DMS53 treated with DMSO at 0.1 percent for 48 hours (cell line): ENCODE measurements around the gene NOTUM.
"Not testable (repeated sequence)": the region's sequence is repeated elsewhere in the genome, so short reads cannot be mapped to it uniquely, and the experiment has no call there.

Experiments used
- DNase-seq: peaks from one replicate; lab custom pipeline; 2025; ENCODE audit not compliant: unreplicated experiment; lab: John Stamatoyannopoulos, UW

The NOTUM gene

DNA sequence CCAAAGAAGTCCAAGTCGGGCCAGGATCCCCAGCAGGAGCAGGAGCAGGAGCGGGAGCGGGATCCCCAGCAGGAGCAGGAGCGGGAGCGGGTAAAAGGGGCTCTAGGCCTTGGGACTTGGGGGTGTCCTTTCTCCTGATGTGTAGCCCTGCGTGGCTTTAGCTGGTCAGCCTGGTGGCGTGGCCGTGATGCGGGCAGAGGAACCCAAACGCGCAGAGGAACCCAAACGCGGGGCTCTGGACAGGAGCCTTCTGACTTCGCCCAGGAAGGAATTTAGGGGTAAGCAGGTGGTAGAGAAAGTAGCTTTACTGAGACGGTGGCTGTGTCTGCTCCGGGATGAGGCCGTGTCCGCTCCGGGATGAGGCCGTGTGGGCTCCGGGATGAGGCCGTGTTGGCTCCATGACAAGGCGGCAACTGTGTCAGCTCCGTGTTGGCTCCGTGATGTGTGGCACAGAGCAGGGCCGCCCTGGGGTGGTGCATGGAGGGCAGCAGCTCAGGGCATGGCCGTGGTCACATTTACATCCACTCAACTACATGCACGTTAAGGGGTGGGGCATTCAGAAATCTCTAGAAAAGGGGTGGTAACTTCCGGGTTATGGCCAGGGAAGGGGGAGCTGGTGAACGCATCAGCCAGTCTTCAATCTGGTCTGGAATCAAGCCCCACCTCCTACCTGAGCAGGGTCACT lies 35.9 kb upstream of the NOTUM start:
- DNase-seq: no peak

DNA sequence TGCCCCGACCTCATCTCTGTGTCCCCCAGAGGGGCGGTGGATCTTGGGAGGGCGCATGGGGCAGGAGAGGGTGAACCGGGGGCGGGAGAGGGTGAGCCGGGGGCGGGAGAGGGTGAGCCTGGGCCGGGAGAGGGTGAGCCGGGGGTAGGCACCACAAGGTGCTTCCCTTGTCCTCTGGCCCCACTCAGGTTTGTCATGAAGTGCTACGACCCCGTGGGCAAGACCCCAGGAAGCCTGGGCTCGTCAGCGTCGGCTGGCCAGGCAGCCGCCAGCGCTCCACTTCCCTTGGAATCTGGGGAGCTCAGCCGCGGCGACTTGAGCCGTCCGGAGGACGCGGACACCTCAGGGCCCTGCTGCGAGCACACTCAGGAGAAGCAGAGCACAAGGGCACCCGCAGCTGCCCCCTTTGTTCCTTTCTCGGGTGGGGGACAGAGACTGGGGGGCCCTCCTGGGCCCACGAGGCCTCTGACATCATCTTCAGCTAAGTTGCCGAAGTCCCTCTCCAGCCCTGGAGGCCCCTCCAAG lies 35.3 kb upstream of the NOTUM start:
- no peak for DNase-seq

DNA sequence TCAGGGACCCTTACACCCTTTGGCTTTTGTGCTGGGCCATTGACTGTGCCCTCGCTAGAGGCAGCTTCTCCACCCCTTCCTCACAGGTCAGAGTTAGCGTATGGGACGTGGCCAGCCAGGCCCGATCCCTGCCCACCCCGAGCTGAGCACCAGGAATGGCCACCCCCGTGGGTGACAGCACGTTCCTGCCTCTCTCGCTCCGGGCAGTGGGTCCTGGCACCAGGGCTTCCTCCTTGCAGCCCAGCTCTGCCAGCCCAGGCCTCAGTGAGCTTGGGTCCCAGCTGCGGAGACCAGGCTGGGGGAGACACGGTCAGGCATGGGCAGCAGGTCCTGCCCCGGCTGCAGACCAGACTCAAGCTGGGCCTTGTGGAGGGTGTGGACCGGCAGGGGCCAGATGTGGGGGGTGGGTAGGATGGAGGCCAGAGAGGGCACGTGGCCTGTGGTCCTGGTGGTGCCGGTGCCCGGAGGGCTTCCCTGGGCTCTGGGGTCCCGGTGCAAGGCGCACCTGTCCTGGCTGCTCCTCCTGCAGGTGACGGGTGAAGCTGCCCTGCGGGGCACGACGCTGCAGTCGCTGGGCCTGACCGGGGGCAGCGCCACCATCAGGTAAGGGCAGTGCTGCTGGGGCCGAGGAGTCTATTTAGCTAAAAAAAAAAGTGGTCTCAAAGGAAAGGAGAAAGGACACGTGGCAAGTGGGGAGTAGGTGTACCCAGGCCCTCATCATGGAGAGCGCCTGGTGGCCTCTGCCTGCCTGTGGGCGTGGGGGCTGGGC lies 34.7 kb upstream of the NOTUM start:
- DNase-seq: no peak

DNA sequence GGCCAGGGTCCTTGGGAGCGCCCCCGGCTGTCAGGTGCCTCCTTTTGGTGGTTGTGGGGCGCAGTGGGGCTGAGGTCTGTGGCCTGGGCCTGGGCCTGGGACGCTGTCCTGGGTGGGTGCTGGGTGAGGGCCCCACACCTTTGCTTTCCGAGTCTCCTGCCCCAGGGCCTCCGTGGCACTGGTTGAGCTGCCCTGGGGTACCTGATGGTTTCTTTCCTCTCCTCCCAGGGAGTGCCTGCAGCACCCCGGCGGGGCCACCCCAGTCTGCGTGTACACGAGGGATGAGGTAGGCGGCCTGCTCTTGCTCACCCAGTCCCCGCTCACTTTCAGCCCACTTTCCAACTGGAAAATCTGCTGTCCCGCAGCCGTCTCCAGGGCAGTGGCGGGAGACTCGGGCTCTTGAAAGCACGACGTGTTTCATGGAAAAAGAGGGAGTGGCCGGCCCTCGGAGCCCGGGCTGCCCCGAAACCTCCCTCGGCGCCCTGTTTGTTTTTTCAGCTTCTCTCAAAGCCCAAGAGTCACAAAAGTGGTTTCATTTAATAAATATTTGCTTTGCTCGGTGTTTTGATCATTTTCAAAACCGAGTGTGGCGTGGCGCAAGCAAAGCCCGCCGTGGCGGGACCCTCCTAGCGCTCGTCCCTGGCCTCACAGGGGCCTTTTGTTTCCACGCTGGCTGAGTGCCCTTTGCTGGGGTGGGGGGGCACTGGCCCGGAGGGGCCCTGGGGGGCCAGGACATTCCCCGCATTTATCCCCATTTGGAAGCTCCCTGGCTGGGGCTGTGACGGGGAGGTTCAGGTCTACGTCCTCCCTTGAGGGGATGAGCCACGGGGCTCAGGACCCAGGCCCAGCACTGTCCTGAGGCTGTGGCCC lies 33.8 kb upstream of the NOTUM start:
- peak; percentile 22 for DNase-seq

DNA sequence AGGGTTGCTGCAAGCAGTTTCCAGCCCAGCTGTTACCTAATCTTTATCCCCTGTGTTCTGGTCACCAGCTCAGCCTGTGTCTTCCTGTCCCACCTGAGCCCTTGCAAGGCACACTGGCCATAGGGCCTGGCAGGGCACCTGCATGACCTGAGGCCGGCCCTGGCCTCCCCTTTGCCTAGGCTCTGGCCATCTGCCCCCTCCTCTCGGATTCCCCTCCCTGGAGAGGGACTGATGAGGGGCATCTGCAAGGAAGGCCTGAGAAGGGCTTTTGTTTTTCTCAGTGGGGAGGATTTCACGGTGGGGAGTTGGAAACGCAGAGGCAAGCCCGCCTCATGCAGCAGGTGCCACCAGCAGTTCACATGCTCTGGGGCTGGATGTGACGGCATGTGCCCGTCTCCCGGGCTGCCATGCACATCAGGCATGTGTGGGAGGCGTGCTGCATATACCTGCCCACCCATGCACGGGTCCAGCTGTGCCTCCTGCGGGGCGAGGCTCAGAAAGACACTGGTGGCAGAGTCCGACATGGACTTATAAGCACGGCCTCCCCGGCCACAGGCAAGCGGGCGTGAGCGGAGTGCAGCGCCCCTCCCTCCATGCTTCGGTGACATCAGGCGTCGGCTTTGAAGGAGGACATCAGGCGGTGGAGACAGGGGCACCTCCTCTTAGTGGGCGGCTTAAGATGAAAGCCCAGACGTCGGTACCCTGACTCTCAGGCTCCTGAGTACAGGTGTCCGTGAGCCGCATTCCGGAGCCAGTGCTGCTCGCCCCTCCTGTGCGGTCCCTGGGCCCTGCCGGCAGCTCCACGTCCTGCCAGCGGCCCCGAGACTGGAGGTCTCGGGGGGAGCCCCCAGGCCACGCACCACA lies 33.0 kb upstream of the NOTUM start:
- DNase-seq: no peak

DNA sequence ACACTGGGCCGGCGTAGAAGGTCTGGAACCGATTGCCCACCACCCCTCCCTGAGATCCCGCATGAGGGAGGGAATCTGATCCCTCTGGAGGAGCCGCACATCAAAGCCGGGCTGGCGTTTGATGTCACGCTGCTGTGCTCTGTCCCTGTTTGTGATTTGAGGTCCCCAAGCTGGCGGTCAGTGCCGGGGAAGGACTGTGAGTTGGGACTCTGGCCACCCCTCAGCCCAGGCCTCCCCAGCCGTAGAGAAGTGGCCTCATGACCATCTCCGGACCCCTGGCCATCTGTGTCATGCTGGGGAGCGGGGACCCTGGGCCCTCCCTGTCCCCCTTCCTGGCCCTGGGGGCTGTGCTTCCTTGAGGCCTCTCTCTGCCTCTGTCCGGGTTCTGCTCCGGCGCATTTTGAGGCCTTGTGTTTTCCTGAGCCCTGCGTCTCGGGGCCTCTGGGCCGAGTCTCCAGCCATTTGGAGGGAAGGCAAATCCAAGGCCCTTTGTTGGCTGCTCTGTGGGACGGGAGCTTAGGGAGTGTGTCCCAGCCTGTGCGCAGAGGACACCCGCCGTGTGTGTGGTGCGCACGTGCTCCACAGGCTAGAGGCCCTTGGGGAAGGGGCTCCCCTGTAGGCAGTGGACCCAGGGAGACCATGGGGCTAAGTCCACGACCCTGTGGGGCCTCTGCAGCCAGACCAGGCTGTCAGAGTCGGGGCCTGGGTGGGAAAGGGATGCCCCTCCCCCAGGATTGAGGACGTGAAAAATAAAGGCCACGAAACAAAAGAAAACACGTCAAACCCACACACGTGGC lies 31.5 kb upstream of the NOTUM start:
- peak; percentile 54 for DNase-seq

DNA sequence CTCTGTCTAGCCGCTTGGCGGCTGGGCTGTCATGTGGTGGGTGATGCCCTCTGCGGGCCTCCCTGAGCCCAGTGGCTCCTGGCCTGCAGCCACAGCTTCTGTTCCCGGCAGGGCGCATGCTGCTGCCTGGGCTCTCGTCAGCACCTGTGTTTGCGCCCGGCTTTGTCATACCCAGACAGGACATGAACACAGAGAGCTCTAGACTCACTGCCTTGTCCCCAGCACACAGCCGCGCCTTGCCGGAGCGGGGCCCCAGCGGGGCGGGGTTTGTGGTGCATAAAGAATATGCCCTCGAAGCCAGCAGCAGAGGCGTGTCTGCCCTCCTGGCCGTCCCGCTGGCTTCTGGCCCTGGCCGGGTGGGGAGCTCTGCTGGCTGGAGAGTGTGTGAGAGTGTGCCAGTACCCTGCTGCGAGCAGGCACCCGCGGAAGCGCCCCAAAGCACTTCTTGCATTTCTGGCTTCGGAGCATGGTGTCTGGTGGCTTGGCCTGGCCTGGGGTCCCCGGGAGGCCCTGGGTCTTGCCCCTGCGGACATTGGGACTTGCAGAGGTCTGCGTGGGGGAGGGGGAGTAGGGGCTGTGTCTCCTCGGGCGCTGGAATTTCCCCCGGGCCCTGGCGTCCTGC lies 30.8 kb upstream of the NOTUM start:
- DNase-seq: peak; percentile 99

DNA sequence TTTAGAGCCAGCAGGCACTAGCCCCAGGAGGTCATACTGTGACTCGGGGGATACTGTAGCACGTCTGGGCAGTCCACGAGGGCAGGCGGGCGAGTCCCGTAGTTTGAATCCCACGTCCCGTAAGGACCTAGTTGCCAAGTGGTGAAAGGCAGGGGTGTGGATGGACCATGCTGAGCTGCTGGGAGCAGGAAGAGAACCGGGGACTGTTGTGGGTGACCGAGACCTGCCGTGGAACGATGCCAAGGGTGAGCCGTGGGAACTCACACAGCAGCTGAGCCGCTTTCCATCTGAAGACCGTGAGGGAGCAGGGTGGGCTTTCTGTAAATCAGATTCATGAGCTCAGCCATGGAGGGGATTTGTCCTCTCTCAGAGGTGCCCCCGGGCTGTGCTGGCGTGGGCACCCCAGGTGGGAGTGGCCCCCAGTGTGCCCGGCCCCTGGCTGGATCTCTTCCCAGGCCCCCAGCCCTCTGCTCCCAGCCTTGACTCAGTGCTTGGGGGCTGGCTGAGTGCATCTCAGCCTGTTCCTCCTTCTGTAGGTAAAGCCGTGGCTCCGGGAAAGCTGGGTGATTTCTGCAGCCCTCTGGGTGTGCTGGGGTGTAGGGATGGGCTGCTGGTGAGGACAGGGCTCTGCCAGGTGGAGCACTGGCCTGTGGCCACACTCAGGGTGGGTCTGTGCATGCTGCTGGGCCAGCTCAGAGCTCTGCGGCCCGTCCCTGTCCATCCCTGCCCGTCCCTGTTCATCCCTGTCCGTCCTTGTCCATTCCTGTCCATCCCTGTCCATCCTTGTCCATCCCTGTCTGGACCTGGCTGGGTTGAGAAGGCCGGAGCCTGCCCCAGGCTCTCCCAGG lies 30.1 kb upstream of the NOTUM start:
- DNase-seq: no peak

DNA sequence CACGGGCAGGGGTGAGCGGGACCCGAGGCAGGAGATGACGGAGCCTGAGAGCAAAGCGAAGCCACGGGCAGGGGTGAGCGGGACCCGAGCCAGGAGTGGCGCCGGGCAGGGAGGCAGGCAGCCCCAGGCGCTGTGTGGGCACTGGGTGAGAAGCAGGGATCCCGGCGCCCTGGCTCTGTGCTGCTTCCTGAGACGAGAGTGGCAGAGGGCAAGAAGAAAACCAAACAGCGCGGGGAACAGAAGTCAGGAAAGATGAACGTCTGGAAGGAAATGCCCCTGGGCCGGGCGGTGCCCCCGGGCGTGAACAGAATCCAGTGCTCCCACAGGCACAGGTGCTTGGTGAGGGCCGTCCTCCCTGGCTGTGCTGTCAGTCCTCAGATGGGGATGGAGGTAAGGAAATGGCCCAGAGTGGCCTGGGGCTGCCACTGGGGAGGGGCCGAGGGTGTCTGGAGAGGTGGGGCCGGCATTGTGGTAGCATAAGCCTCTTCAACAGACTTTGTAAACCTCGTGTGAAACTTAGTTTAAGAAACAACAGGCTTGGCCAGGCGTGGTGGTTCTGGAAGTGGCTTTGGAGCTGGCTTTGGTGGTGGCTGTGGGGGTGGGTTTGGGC lies 26.3 kb upstream of the NOTUM start:
- DNase-seq: no peak

DNA sequence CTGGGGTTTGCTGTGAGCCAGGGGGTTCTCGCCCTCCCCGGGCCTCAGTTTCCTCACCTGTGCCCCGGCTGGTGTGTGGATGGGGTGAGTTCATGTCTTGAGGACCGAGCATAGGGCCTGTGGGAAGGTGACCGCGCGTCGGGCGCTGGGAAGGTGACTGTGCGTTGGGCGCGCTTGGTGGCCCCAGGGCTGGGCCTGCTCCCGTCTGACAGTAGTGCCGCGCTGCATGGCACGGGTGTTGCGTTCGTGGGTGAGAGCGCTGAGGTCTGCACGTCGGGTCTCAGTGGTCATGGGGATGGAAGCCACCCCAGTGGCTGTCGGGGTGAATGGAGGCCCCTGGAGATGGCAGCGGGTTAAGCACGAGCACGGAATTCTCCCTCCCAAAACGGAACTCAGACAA lies 25.6 kb upstream of the NOTUM start:
- no peak for DNase-seq

DNA sequence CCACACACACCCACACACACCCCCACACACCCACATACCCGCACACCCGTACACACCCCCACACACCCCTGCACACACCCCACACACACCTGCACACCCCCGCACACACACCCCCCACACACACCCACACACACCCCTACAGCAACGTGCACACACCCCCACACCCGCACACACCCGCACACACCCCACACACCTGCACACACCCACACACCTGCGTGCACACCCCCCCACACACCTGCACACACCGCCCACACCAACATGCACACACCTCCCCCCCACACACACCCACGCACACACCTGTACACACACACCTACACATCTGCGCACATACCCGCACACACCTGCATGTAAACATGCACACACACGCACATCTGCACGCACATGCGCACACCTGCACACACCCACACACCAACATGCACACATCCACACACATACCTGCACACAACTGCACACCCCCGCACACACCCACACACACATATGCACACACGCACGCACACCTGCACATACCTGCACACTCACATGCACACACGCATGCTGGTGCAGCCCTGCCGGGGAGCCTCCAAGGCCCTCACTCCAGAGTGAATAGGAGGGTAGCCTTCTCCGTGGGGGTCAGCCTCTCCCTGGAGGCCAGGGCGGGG lies 23.9 kb upstream of the NOTUM start:
- DNase-seq: no peak

DNA sequence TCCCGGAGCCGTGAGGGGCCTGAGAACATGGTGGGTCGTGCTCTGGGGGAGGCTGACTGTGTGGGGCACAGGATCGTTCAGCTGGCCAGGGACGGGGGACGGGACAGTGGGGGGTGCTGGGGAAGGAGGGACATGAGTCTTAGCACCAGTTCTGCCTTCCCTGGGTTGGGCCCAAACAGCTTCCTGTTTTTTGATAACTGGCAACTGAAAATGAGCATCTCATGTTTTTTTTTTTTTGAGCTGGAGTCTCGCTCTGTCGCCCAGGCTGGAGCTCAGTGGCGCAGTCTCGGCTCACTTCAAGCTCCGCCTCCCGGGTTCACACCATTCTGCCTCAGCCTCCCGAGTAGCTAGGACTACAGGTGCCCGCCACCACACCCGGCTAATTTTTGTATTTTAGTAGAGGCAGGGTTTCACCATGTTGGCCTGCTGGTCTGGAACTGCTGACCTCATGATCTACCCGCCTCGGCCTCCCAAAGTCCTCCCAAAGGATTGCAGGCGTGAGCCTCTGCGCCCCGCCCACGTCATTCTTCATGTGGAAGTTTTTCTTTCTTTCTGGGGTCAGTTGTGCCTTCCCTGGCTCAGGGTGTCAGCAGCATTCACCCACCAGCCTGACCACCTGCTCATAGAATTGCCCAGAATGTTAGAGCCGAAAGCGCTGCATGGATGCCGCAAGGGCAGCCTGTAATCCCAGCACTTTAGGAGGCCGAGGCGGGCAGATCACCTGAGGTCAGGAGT lies 22.8 kb upstream of the NOTUM start:
- no peak for DNase-seq

DNA sequence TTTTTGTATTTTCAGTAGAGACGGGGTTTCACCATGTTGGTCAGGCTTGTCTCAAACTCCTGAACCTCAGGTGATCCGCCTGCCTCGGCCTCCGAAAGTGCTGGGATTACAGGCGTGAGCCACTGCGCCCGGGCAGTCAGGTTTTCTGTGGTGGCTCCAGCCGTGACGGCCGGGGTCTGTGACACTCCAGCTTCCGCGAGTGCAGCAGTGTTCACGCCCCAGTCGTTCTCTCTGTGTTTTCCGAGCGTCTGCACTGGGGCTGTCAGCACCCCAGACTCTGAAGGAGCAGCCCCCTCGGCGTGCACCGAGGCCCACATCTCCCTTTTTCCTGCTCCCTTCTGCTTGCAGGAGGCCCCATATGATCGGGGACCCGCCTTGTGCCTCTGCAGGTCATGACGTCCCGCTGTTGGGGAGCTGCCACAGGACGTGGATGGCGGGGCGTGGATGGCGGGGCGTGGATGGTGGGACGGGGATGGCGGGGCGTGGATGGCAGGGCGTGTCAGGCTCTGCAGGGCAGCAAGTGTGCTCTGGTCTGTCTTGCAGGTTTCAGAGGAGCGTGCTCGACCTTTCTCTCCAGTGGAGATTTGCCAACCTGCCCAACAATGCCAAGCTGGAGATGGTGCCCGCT lies 22.1 kb upstream of the NOTUM start:
- DNase-seq: no peak

DNA sequence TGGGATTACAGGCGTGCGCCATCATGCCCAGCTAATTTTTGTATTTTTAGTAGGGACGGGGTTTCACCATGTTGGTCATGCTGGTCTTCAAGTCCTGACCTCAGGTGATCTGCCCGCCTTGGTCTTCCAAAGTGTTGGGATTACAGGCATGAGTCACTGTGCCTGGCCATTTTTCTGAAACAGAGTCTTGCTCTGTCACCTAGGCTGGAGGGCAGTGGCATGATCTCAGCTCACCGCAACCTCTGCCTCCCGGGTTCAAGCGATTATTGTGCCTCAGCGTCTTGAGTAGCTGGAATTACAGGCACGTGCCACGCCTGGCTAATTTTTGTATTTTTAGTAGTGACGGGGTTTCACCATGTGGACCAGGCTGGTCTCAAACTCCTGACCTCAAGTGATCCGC lies 20.5 kb upstream of the NOTUM start:
- not testable (repeated sequence) for DNase-seq

DNA sequence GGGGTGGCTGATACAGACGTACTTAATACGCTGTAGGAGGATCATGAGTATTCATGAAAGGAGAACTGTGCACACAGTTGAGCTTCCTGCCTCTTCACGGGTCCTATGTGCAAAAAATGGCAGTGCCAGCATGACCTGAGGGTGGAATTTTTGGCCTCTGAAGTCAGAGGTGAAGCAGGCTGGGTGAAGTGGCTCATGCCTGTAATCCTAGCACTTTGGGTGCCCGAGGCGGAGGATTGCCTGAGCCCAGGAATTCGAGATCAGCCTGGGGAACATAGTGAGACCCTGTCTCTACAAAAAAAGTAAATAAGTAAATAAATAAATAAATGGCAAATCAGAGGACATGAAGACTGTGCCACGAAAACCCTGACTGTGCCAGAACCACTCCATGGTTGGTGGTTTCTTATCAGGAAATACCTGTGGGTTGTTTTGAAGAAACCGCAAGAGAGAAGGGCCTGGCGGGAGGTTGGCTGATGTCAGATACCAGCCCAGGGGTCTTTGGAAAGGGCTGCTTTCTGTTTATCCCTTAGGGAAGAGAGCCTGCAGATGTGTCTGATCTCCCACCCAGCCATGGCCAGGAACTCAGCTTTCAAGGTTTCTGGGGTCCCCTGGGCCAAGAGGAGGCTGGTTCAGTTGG lies 19.8 kb upstream of the NOTUM start:
- DNase-seq: no peak

DNA sequence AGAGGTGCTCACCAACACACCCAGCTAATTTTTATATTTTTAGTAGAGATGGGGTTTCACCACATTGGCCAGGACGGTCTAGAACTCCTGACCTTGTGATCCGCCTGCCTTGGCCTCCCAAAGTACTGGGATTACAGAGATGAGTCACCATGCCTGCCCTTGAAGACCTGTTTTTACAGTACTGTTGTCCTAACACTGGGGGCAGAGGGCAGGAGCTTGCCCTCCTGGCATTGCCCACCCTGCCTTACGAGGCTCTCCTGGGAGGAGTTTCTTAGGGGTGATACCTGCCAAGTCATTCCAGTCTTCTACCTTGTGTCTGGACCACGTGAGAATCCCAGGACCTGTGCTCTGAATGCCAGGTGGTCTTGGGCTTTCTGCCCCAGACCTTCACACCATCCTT lies 19.1 kb upstream of the NOTUM start:
- DNase-seq: no peak
